ENCODE data around the gene TMC7.

Gene TMC7

DNA sequence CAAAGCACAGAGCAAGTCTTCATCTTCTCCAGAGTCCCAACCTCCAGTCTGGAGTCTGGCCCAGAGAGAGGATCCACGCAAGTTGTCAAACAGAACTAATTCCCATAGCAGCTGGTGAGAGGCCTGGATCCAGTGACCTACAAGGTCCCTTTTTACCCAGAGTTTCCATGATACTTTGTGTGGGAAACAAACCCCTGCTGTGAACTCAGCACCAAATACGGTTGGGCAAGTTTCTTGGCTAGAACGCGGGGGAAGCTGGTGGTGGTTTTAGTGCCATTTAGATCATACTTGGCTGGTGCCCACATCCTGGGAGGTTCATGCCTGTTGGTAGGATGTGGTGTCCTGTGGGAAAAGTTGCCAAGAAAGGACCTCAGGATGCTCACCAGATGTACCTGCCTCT is 18.1 kb downstream of the TMC7 start:
- Histone ChIP-seq H3K9me2 (replicated peaks; ENCODE audit: insufficient read depth, low read length) (no peaks in the 10 kb centered on the region), H3K9me3 (ENCODE audit: insufficient read depth, low read length) (no peaks in the 10 kb centered on the region), H3K36me3 (ENCODE audit: low read length) (no peaks in the 10 kb centered on the region), H3K27me3 (ENCODE audit: low read length) (no peaks in the 10 kb centered on the region), H3K79me2 (ENCODE audit: insufficient read depth, low read length) (no peaks in the 10 kb centered on the region), H4K20me1 (ENCODE audit: low read depth, low read length) (no peaks in the 10 kb centered on the region), H3K4me2 (ENCODE audit: low read depth, low read length, poor library complexity, severe bottlenecking) (no peak overlapping the region), H3K4me3 (ENCODE audit: insufficient read depth, low read length, poor library complexity, severe bottlenecking) (no peak overlapping the region), H3F3A (ENCODE audit: insufficient read depth) (no peaks in the 10 kb centered on the region), H3K9ac (ENCODE audit: low read length) (no peak overlapping the region), H2AFZ (ENCODE audit: low read depth, low read length, severe bottlenecking) (no peak overlapping the region), H3K27ac (ENCODE audit: low read depth, low read length) (no peak overlapping the region)
- no peak for TF ChIP-seq CTCF (IDR thresholded peaks at IDR 0.05; ENCODE audit: insufficient read depth, low read length, poor library complexity, severe bottlenecking)

DNA sequence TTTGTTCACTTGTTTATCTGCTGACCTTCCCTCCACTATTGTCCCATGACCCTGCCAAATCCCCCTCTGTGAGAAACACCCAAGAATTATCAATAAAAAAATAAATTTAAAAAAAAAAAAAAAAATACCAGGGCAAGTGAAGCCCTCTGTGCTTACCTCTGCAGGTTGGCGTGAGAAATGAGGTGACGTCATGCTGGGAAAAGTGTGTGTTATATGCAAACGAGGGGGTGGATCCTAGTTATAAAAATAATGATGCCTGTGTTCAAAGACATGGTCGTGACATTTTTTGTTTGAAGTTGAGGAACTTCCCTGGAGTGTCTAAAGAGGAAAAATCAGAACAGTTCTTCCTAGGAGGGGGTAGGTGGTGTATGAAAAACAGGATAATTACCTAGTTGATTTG is 20.2 kb downstream of the TMC7 start:
- no peak for TF ChIP-seq EZH2phosphoT487 (conservative IDR thresholded peaks at IDR 0.05; ENCODE audit: low read length)
- TF ChIP-seq CTCF (IDR thresholded peaks at IDR 0.05; ENCODE audit: insufficient read depth, low read length, poor library complexity, severe bottlenecking) = no peak

DNA sequence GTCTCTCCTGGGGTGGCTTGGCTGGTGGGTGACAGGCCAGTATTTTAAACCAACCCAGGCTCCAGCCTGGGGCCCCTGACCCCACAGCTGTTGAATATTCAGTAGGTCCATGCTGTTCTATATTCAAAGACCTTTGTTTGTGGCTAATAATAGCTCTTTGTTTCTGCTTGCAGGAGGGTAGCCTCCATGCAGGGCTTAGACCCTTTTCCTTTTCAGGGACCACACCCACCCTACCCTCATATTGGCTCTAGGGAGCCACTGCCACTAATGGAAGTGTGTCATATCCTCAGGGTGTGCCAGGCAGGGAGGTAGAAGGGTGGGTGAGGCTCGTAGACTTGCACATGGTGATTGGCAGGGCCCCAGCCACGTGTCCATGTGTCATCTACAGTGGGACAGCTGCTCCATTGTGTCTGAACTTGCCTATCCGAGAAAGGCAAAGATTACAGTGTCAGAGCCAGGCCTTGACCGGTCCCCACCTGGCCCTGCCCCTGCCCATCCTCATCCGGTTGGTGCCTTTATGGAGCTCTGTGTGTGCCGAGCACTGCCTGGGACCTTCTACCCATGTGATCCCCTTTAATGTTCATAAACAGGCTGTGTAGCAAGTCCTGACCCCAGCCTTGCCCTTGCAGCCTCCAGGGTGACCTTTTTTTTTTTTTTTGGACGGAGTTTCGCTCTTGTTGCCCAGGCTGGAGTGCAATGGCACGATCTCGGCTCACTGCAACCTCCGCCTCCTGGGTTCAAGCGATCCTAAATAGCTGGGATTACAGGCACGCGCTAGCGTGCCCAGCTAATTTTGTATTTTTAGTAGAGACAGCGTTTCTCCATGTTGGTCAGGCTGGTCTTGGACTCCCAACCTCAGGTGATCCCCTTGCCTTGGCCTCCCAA is 22.1 kb downstream of the TMC7 start:
- H4K20me1 ChIP-seq (ENCODE audit: low read depth, low read length) = no peaks in the 10 kb centered on the region
- no peak overlapping the region for H3K9ac ChIP-seq (ENCODE audit: low read length)
- H3K79me2 ChIP-seq (ENCODE audit: insufficient read depth, low read length) = no peaks in the 10 kb centered on the region
- H2AFZ ChIP-seq (ENCODE audit: low read depth, low read length, severe bottlenecking) = no peak overlapping the region
- H3K4me3 ChIP-seq (ENCODE audit: insufficient read depth, low read length, poor library complexity, severe bottlenecking) = no peak overlapping the region
- no peaks in the 10 kb centered on the region for H3K36me3 ChIP-seq (ENCODE audit: low read length)
- no peaks in the 10 kb centered on the region for H3K27me3 ChIP-seq (ENCODE audit: low read length)
- H3K9me3 ChIP-seq (ENCODE audit: insufficient read depth, low read length) = no peaks in the 10 kb centered on the region
- no peaks in the 10 kb centered on the region for H3K9me2 ChIP-seq (replicated peaks; ENCODE audit: insufficient read depth, low read length)
- no peaks in the 10 kb centered on the region for H3F3A ChIP-seq (ENCODE audit: insufficient read depth)
- no peak for TF ChIP-seq CTCF (IDR thresholded peaks at IDR 0.05; ENCODE audit: insufficient read depth, low read length, poor library complexity, severe bottlenecking)
- TF ChIP-seq EZH2phosphoT487 (conservative IDR thresholded peaks at IDR 0.05; ENCODE audit: low read length) = no peak
- H3K27ac ChIP-seq (ENCODE audit: low read depth, low read length) = no peak overlapping the region
- H3K4me2 ChIP-seq (ENCODE audit: low read depth, low read length, poor library complexity, severe bottlenecking) = no peak overlapping the region

More for the DNA sequence above, 20.2 kb downstream of the TMC7 start:
- H3K4me2 ChIP-seq (ENCODE audit: low read depth, low read length, poor library complexity, severe bottlenecking) = no peak overlapping the region
- H3K27me3 ChIP-seq (ENCODE audit: low read length) = no peaks in the 10 kb centered on the region
- H3K9me3 ChIP-seq (ENCODE audit: insufficient read depth, low read length) = no peaks in the 10 kb centered on the region
- no peak overlapping the region for H3K4me3 ChIP-seq (ENCODE audit: insufficient read depth, low read length, poor library complexity, severe bottlenecking)
- no peak overlapping the region for H2AFZ ChIP-seq (ENCODE audit: low read depth, low read length, severe bottlenecking)
- H4K20me1 ChIP-seq (ENCODE audit: low read depth, low read length) = no peaks in the 10 kb centered on the region
- no peaks in the 10 kb centered on the region for H3K9me2 ChIP-seq (replicated peaks; ENCODE audit: insufficient read depth, low read length)
- H3K36me3 ChIP-seq (ENCODE audit: low read length) = no peaks in the 10 kb centered on the region
- H3F3A ChIP-seq (ENCODE audit: insufficient read depth) = no peaks in the 10 kb centered on the region
- no peak overlapping the region for H3K9ac ChIP-seq (ENCODE audit: low read length)
- H3K79me2 ChIP-seq (ENCODE audit: insufficient read depth, low read length) = no peaks in the 10 kb centered on the region
- H3K27ac ChIP-seq (ENCODE audit: low read depth, low read length) = no peak overlapping the region

Measured in SU-DHL-6 (cell line).